Activated CD8-positive, alpha-beta memory T cell treated with anti-CD3 and anti-CD28 coated beads for 48 hours (primary cell): ENCODE data around the gene GALNT10.
"Not testable (repeated sequence)": the region's sequence is repeated elsewhere in the genome, so short reads cannot be mapped to it uniquely, and the experiment has no call there.

Experiments
- DNase-seq, 3 experiments: peaks; one replicate each; pipeline ENCODE4 v3.0.0-alpha.2; 2020; ENCODE audit warnings: low read depth in 2 of 3, low spot score in 2 of 3

The GALNT10 gene

DNA sequence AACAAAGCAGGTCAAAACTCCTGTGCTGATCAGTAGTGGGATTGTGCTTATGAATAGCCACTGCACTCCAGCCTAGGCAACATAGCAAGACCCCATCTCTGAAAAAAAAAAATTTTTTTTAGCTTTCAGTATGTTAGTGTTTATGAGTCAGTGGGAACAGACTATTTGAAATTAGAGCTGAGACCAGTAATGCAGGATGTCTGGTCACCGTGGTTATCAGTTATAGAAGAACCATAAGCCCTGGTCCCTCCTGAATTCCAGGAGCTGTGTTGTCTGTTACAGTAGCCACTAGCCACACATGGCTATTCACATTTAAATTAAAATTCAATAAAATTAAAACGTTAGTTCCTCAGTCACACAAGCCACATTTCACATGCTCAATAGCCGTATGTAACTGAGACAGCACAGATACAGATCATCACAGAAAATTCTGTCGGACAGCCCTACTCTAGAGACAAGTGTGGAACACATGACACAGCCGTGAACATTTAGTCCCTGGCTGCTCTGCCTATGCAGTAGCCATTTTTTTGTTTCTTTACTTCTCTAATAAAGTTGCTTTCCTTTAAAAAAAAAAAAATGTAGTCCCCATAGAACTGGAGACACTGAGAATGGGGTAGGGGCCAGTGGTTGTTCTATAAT is 159.2 kb downstream of the GALNT10 start:
- DNase-seq: no peak

- no peak for DNase-seq
These were observed 160.6 kb downstream of the GALNT10 start for GRCh38 chr5:154351141-154351540.

- DNase-seq: no peak
These were observed 161.0 kb downstream of the GALNT10 start for GRCh38 chr5:154351566-154351965.

- DNase-seq: no peak
These were observed 162.5 kb downstream of the GALNT10 start for GRCh38 chr5:154352960-154353548.

- DNase-seq: no peak
These were observed 164.6 kb downstream of the GALNT10 start for GRCh38 chr5:154355129-154355611.

GRCh38 chr5:154356020-154356655 is 165.6 kb downstream of the GALNT10 start:
- DNase-seq: no peak

DNA sequence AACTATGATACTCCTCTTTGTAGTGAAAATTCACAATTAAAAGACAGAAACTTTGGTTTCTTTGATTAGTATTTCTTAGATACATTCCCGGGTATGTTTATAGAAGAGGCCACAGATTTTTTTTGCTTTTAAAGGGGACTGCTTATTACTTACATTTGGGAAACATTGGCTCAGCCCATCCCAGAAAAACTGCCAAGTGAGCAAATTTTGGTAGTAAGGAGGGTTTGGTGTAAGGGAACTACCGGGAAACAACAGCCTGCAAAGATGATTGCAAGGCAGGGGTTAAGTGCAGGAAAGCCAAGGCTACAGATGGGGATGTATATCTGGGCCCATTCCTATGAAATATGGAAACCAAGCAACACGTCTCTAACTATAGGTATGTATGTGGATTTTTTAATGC is 166.4 kb downstream of the GALNT10 start:
- DNase-seq: no peak

DNA sequence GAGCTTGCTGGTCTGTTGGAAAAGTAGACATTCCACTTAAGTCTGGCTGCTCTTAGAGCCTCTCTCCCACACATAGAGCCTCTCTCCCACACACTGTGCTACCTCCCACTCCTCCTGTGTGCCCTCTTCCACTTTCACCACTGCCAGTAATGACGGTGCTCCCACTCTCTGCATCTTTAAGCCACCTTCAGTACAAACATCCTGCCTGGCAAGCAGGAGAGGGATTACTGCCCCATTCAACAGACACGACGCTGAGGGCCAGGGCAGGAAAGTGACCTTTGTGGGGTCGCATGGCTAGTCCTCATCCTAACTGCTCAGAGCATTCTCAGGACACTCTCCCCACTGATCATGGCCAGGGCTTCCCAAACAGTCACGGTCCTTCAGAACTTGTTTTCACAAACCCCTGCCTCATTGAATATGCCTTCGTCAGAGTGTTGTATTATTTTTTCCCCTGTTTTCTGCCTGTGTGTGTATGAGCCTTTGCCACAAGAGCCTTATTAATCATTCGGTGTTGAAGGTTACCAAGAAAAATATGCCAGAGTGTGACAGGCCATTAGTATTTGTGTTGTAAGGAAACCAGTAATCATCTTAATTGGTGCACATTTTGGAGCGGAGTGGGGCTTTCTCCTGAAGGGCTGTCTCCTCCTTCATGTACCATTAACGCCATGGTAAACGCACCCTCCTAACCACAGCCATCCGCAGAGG is 168.1 kb downstream of the GALNT10 start:
- DNase-seq: no peak

DNA sequence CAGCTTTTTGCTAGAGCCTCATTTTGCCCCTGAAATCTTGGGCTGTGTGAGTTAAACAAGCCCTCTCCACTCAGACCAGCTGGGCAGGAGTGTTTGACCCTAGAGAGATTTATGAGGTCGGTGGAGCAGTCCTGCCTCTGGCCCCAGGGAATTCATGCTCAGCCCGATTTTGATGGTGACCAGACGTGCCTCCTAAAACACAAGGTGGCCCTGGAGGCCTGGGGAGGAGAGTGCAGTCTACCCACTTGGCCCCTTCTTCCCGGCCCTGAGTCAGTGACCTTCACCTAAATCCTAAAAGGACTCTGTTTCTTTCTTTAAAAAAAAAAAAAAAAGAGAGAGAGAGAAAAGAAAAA is 168.7 kb downstream of the GALNT10 start:
- no peak for DNase-seq

DNA sequence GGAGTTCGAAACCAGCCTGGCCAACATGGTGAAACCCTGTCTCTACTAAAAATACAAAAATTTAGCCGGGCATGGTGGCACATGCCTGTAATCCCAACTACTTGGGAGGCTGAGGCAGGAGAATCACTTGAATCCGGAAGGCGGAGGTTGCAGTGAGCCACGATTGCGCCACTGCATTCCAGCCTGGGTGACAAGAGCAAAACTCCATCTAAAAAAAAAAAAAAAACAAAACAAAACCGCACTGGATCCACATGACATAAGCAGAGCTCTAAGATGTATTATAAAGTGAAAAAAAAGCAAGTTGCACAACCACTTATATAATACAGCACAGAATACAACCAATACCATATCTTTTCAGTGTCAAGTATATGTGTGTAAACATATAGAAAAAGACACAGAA is 169.7 kb downstream of the GALNT10 start:
- not testable (repeated sequence) for DNase-seq

DNA sequence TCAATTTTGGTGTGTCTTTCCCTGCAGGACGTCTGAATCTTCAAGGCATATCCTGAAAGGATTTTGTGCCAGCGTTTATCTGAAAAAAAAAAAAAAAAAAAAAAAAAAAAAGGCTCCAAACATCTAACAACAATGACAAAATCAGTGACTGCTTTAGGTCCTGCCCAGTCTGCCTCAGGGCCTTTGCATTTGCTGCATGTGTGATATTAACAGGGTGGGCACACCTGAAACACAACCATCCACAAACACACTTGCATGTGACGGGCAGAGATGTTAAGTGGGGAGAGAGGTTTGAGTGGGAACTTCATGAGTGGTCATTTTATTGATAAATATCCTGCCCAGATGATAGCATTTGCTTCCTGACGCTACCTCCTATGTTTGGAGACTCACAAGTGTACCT is 172.9 kb downstream of the GALNT10 start:
- no peak for DNase-seq

GRCh38 chr5:154364771-154365170 is 174.2 kb downstream of the GALNT10 start:
- DNase-seq: no peak

DNA sequence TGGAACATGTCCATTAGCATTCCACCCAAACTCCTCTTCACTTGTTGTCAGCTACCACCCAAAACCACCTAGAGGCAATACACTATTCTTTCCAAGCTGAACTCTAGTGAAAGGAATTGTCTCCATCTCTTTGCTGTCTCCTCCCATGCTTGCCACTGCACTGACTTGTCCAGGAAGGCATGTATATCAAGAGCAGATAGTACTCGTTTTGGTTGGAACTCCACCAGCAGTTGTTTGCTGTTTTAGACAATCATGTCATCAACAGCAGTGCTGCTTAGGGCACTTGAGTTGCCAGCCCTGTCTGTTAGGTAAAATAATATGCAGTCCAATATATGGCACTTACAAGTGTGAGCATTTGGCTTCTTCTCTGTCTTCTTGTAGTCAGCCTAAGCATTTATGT is 175.3 kb downstream of the GALNT10 start:
- DNase-seq: no peak

DNA sequence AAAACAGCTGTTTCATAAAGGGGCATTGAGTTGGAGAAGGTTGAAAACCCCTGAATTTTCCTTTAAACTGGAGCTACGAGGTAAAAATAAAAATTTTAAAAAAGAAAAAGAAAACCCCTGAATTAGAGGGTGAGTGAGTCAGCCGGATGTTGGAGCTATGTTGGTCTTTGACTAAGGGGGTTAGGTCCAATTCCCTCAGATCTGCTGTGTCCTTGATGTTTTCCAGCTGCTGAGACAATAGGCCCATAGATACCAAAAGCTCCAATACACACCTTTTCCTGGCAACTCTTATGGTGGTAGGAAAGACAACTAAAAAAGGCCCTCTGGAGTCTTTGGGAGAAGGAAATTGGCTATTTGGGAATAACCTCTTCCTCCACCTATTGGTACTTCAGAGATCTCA is 175.8 kb downstream of the GALNT10 start:
- no peak for DNase-seq

DNA sequence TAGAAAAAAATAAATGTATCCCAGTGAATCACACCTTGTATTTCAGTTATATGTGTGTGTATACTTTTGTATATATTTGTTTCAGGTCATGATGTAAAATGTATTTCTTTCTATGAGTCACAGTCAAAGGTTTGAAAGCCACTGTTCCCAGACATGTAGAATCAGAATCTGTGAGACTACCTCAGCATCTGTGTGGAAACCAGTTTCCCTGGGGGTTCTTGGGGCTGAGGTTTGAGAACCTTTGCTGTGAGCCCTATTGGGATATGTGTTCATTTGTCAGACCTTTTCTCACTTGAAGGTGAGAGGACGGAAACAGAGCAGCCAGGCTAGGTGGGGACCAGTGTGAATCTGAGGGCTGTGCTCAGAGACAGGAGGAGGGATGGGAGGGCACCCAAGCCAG is 176.6 kb downstream of the GALNT10 start:
- no peak for DNase-seq

GRCh38 chr5:154368041-154368800 is 177.7 kb downstream of the GALNT10 start:
- DNase-seq: no peak

GRCh38 chr5:154369682-154370081 is 179.1 kb downstream of the GALNT10 start:
- no peak for DNase-seq

GRCh38 chr5:154370119-154370518 is 179.6 kb downstream of the GALNT10 start:
- DNase-seq: no peak

- DNase-seq: no peak
These were observed 180.3 kb downstream of the GALNT10 start for GRCh38 chr5:154370813-154371212.

DNA sequence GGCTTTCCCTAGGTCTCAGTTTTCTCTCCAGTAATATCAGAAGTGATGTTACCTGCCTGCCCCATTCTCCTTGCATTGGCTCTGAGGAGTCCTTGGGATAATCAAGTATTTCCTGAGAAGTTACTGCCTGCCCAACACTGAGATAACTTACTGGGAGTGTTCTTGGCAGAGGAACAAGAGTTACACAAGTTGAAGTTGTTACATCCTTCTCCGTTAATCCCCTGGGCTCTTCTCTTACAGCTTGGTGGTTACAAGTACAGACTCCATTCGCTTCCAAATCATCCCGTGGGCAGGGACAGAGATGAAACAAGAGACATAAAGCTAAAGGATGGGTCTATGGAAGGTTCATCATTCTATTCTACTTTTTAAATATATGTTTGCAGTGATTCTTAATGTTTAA is 181.2 kb downstream of the GALNT10 start:
- no peak for DNase-seq

- no peak for DNase-seq
These were observed 182.1 kb downstream of the GALNT10 start for GRCh38 chr5:154372661-154373060.
